Measurements from ENCODE around the gene C10orf67. TPM values are rescaled to one million over a fixed set of nuclear protein-coding genes. Genes with fewer than 3 reads are reported as not detected.

The C10orf67 gene
- total RNA-seq, 1 donor from 2014 or later: 0.33 TPM

- H3K27ac Mint-ChIP-seq (ENCODE audit: unreplicated experiment): no peak overlapping the region
- DNase-seq (ENCODE audit: low read depth, low spot score): no peak
- peaks cover 96% of the 10 kb centered on the region for H3K27me3 Mint-ChIP-seq (ENCODE audit: low read depth)
- no peaks in the 10 kb centered on the region for H3K9me3 Mint-ChIP-seq
- H3K4me1 Mint-ChIP-seq: peaks cover 23% of the 10 kb centered on the region
- peak overlapping the region; percentile 55 for H3K4me3 Mint-ChIP-seq
- no peaks in the 10 kb centered on the region for H3K36me3 Mint-ChIP-seq (ENCODE audit: low read depth)
- no peak for TF ChIP-seq CTCF (conservative IDR thresholded peaks at IDR 0.05)
These were observed 153.5 kb downstream of the C10orf67 start for GRCh38 chr10:23190872-23191763.

GRCh38 chr10:23189024-23189423 is 155.6 kb downstream of the C10orf67 start:
- H3K27ac Mint-ChIP-seq (ENCODE audit: unreplicated experiment): no peak overlapping the region
- TF ChIP-seq CTCF (conservative IDR thresholded peaks at IDR 0.05): no peak
- no peak overlapping the region for H3K4me3 Mint-ChIP-seq
- H3K27me3 Mint-ChIP-seq (ENCODE audit: low read depth): peaks cover 97% of the 10 kb centered on the region
- DNase-seq (ENCODE audit: low read depth, low spot score): no peak
- H3K4me1 Mint-ChIP-seq: peaks cover 14% of the 10 kb centered on the region
- H3K36me3 Mint-ChIP-seq (ENCODE audit: low read depth): no peaks in the 10 kb centered on the region
- no peaks in the 10 kb centered on the region for H3K9me3 Mint-ChIP-seq

GRCh38 chr10:23187155-23187554 is 157.4 kb downstream of the C10orf67 start:
- no peaks in the 10 kb centered on the region for H3K36me3 Mint-ChIP-seq (ENCODE audit: low read depth)
- H3K9me3 Mint-ChIP-seq: no peaks in the 10 kb centered on the region
- no peak overlapping the region for H3K4me3 Mint-ChIP-seq
- no peak for TF ChIP-seq CTCF (conservative IDR thresholded peaks at IDR 0.05)
- peaks cover 10% of the 10 kb centered on the region for H3K4me1 Mint-ChIP-seq
- H3K27me3 Mint-ChIP-seq (ENCODE audit: low read depth): peaks cover 96% of the 10 kb centered on the region
- DNase-seq (ENCODE audit: low read depth, low spot score): no peak
- no peak overlapping the region for H3K27ac Mint-ChIP-seq (ENCODE audit: unreplicated experiment)

GRCh38 chr10:23186697-23187096 is 157.9 kb downstream of the C10orf67 start:
- Mint-ChIP-seq H3K4me1 (peaks cover 10% of the 10 kb centered on the region), H3K27ac (ENCODE audit: unreplicated experiment) (no peak overlapping the region), H3K36me3 (ENCODE audit: low read depth) (no peaks in the 10 kb centered on the region), H3K9me3 (no peaks in the 10 kb centered on the region), H3K27me3 (ENCODE audit: low read depth) (peaks cover 96% of the 10 kb centered on the region), H3K4me3 (no peak overlapping the region)
- DNase-seq (ENCODE audit: low read depth, low spot score): no peak
- TF ChIP-seq CTCF (conservative IDR thresholded peaks at IDR 0.05): no peak

- H3K27me3 Mint-ChIP-seq (ENCODE audit: low read depth): peaks cover 96% of the 10 kb centered on the region
- no peaks in the 10 kb centered on the region for H3K36me3 Mint-ChIP-seq (ENCODE audit: low read depth)
- DNase-seq (ENCODE audit: low read depth, low spot score): no peak
- H3K4me1 Mint-ChIP-seq: peaks cover 10% of the 10 kb centered on the region
- no peak for TF ChIP-seq CTCF (conservative IDR thresholded peaks at IDR 0.05)
- no peaks in the 10 kb centered on the region for H3K9me3 Mint-ChIP-seq
- H3K4me3 Mint-ChIP-seq: no peak overlapping the region
- H3K27ac Mint-ChIP-seq (ENCODE audit: unreplicated experiment): no peak overlapping the region
These were observed 158.4 kb downstream of the C10orf67 start for GRCh38 chr10:23186178-23186577.
